Amygdala (tissue), 56 donors: ENCODE data around the gene RTL1.

ENCODE experiments used
- DNase-seq, 56 donors: peaks; one replicate each; lab custom pipeline; 2025; lab: John Stamatoyannopoulos, UW

RTL1 gene

GRCh38 chr14:100836941-100837804 is 66.3 kb downstream of the RTL1 start:
- no peak for DNase-seq

- no peak for DNase-seq
Measured at GRCh38 chr14:100836311-100836805, 67.2 kb downstream of the RTL1 start.

- no peak for DNase-seq
Measured at GRCh38 chr14:100835548-100836310, 67.8 kb downstream of the RTL1 start.

GRCh38 chr14:100834794-100835547 is 68.6 kb downstream of the RTL1 start:
- no peak for DNase-seq

GRCh38 chr14:100834082-100834793 is 69.3 kb downstream of the RTL1 start:
- no peak for DNase-seq

GRCh38 chr14:100832311-100832960 is 71.1 kb downstream of the RTL1 start:
- DNase-seq = no peak

GRCh38 chr14:100830681-100831080 is 72.8 kb downstream of the RTL1 start:
- DNase-seq = no peak
